ENCODE results near the gene CAPN5. TPM values are rescaled to one million over a fixed set of nuclear protein-coding genes. Genes with fewer than 3 reads are reported as not detected.

The CAPN5 gene
- total and polyA plus RNA-seq, 2 experiments from 2014 or later: 10.2 to 32.2 TPM

GRCh38 chr11:77027275-77027674 is 39.5 kb upstream of the CAPN5 start:
- peaks cover 3% of the 10 kb centered on the region for H3K27me3 Mint-ChIP-seq (ENCODE audit: insufficient read depth, low read depth, poor library complexity)
- H3K9me2 ChIP-seq (ENCODE audit: insufficient read depth): no peaks in the 10 kb centered on the region
- H2AFZ ChIP-seq: no peak overlapping the region
- no peaks in the 10 kb centered on the region for H3K79me2 ChIP-seq (replicated peaks; ENCODE audit: insufficient read depth)
- no peak for DNase-seq (ENCODE audit: low spot score)
- no peak overlapping the region for H3K4me3 Mint-ChIP-seq
- no peak overlapping the region for H3K4me2 ChIP-seq
- H3K27ac ChIP-seq (ENCODE audit: low read depth): no peak overlapping the region
- H3K36me3 Mint-ChIP-seq (ENCODE audit: low read depth): no peaks in the 10 kb centered on the region
- H3K4me1 ChIP-seq (ENCODE audit: insufficient read depth): no peaks in the 10 kb centered on the region
- peaks cover 11% of the 10 kb centered on the region for H3K4me1 Mint-ChIP-seq
- no peak for TF ChIP-seq CREB1 (CRISPR knock-in tag; IDR thresholded peaks at IDR 0.05; ENCODE audit: low read depth)
- no peaks in the 10 kb centered on the region for H3F3A ChIP-seq (replicated peaks; ENCODE audit: low read depth)
- no peaks in the 10 kb centered on the region for H3K36me3 ChIP-seq (ENCODE audit: insufficient read depth)
- H3K27ac Mint-ChIP-seq: no peak overlapping the region
- H4K20me1 ChIP-seq (replicated peaks; ENCODE audit: insufficient read depth): no peaks in the 10 kb centered on the region; the same call in 1 of the 2 replicates
- H3K4me3 ChIP-seq: no peak overlapping the region
- no peaks in the 10 kb centered on the region for H3K27me3 ChIP-seq (ENCODE audit: insufficient read depth)
- no peak for ATAC-seq
- no peaks in the 10 kb centered on the region; the same call in 2 of the 3 replicates for H3K9me3 Mint-ChIP-seq

DNA sequence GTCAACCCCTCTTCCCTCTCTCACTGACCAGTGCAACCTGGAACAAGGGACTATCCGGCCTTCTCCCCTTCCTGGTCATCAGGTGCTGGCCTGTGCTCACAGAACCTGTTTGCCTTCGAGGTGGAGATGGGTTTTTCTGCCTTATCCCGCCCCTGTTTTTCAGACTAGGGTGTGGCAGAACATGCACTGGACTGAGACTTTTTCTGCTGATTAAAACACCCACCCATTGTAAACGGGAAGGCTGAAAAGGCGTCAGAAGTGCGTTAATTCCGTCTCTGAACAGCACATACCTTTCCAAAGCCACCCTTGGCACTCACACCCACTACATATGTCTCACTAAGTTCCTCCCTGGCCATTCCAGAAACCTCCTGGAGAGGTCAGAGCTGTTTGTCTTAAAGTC is 36.9 kb upstream of the CAPN5 start:
- no peaks in the 10 kb centered on the region for H3K36me3 Mint-ChIP-seq (ENCODE audit: low read depth)
- Histone ChIP-seq H3K4me3 (no peak overlapping the region), H4K20me1 (replicated peaks; ENCODE audit: insufficient read depth) (no peaks in the 10 kb centered on the region; the same call in 1 of the 2 replicates), H3K79me2 (replicated peaks; ENCODE audit: insufficient read depth) (no peaks in the 10 kb centered on the region), H2AFZ (no peak overlapping the region), H3K36me3 (ENCODE audit: insufficient read depth) (no peaks in the 10 kb centered on the region), H3K27ac (ENCODE audit: low read depth) (no peak overlapping the region), H3K27me3 (ENCODE audit: insufficient read depth) (no peaks in the 10 kb centered on the region), H3K4me1 (ENCODE audit: insufficient read depth) (peaks cover 7% of the 10 kb centered on the region; the same call in 1 of the 2 replicates), H3K9me2 (ENCODE audit: insufficient read depth) (no peaks in the 10 kb centered on the region), H3K4me2 (no peak overlapping the region), H3F3A (replicated peaks; ENCODE audit: low read depth) (no peaks in the 10 kb centered on the region)
- DNase-seq (ENCODE audit: low spot score) (no peak), ATAC-seq (no peak)
- no peaks in the 10 kb centered on the region; the same call in 2 of the 3 replicates for H3K9me3 Mint-ChIP-seq
- no peak overlapping the region for H3K4me3 Mint-ChIP-seq
- TF ChIP-seq ZNF114 (CRISPR knock-in tag; IDR thresholded peaks at IDR 0.05): no peak
- no peak for TF ChIP-seq JUNB (IDR thresholded peaks at IDR 0.05; ENCODE audit: unreplicated experiment)
- TF ChIP-seq EZH2phosphoT487 (IDR thresholded peaks at IDR 0.05; ENCODE audit: unreplicated experiment): no peak
- TF ChIP-seq NANOG (IDR thresholded peaks at IDR 0.05; ENCODE audit: borderline replicate concordance): no peak
- TF ChIP-seq, protein P1, sequence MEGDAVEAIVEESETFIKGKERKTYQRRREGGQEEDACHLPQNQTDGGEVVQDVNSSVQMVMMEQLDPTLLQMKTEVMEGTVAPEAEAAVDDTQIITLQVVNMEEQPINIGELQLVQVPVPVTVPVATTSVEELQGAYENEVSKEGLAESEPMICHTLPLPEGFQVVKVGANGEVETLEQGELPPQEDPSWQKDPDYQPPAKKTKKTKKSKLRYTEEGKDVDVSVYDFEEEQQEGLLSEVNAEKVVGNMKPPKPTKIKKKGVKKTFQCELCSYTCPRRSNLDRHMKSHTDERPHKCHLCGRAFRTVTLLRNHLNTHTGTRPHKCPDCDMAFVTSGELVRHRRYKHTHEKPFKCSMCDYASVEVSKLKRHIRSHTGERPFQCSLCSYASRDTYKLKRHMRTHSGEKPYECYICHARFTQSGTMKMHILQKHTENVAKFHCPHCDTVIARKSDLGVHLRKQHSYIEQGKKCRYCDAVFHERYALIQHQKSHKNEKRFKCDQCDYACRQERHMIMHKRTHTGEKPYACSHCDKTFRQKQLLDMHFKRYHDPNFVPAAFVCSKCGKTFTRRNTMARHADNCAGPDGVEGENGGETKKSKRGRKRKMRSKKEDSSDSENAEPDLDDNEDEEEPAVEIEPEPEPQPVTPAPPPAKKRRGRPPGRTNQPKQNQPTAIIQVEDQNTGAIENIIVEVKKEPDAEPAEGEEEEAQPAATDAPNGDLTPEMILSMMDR (conservative IDR thresholded peaks at IDR 0.05; ENCODE audit: low read depth in 2 of 2): no peak
- no peak for TF ChIP-seq POLR2AphosphoS5 (IDR thresholded peaks at IDR 0.05; ENCODE audit: low read depth)
- TF ChIP-seq, protein P2, sequence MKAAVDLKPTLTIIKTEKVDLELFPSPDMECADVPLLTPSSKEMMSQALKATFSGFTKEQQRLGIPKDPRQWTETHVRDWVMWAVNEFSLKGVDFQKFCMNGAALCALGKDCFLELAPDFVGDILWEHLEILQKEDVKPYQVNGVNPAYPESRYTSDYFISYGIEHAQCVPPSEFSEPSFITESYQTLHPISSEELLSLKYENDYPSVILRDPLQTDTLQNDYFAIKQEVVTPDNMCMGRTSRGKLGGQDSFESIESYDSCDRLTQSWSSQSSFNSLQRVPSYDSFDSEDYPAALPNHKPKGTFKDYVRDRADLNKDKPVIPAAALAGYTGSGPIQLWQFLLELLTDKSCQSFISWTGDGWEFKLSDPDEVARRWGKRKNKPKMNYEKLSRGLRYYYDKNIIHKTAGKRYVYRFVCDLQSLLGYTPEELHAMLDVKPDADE (IDR thresholded peaks at IDR 0.05): no peak
- TF ChIP-seq, protein P3, sequence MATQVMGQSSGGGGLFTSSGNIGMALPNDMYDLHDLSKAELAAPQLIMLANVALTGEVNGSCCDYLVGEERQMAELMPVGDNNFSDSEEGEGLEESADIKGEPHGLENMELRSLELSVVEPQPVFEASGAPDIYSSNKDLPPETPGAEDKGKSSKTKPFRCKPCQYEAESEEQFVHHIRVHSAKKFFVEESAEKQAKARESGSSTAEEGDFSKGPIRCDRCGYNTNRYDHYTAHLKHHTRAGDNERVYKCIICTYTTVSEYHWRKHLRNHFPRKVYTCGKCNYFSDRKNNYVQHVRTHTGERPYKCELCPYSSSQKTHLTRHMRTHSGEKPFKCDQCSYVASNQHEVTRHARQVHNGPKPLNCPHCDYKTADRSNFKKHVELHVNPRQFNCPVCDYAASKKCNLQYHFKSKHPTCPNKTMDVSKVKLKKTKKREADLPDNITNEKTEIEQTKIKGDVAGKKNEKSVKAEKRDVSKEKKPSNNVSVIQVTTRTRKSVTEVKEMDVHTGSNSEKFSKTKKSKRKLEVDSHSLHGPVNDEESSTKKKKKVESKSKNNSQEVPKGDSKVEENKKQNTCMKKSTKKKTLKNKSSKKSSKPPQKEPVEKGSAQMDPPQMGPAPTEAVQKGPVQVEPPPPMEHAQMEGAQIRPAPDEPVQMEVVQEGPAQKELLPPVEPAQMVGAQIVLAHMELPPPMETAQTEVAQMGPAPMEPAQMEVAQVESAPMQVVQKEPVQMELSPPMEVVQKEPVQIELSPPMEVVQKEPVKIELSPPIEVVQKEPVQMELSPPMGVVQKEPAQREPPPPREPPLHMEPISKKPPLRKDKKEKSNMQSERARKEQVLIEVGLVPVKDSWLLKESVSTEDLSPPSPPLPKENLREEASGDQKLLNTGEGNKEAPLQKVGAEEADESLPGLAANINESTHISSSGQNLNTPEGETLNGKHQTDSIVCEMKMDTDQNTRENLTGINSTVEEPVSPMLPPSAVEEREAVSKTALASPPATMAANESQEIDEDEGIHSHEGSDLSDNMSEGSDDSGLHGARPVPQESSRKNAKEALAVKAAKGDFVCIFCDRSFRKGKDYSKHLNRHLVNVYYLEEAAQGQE (IDR thresholded peaks at IDR 0.05; ENCODE audit: unreplicated experiment): no peak
- peaks cover 7% of the 10 kb centered on the region for H3K4me1 Mint-ChIP-seq
- peaks cover 3% of the 10 kb centered on the region for H3K27me3 Mint-ChIP-seq (ENCODE audit: insufficient read depth, low read depth, poor library complexity)
- no peak overlapping the region for H3K27ac Mint-ChIP-seq

Measured in GM23338 (cell line).